GM21381 (cell line): Measurements from ENCODE around the gene FAM170A.

Experiments used
- ATAC-seq: cut with Tn5 transposase; IDR thresholded peaks from one replicate; pipeline ENCODE4 v1.9.1; 2021; ENCODE audit warnings: mild to moderate bottlenecking, moderate library complexity; ENCODE audit not compliant: unreplicated experiment

FAM170A gene

DNA sequence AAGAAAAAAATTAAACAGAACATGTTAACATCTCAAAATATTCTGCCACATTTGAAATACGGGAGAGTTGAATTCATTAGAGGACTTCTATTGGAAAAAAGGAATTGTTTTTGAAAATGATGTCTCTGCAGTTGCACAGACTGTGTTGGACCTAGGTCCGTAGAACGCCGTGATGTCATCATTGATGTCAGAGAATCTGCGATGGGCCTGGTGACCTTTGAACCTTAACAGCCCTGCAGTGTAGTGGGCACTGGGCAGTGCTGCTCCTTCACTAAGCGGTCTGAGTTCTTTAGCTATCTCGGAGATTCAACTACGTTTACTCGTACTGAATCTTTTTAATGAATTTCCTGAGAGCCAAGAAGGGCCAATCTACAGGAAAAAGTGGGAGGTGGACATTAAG is at the start of gene FAM170A:
TSS of gene FAM170A (plus strand) at position 220 of the 400 bp plus-strand sequence. CDS start 211 bp downstream, outside the sequence.
- no peak for ATAC-seq

GRCh38 chr5:119582987-119583386 is 46.4 kb upstream of the FAM170A start:
- ATAC-seq: no peak

DNA sequence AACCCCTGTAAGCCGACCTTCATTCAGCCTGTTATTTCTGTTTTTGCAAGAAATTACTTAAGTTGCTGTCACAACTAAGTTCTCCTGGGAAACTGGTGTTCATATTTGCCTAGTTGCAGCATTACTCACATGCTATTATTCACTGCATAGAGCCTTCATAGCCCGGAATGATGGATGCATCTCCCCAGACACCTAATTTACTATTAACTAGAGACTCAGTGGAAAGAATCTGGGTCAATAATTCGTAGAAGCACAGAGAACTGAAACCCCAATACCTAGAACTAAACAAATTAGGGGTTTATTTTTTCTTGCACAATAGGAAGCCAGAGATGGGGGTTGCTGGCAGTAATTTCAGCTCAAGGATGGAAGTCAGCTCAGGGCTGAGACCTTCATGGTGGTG is 45.7 kb upstream of the FAM170A start:
- ATAC-seq: peak; percentile 80

DNA sequence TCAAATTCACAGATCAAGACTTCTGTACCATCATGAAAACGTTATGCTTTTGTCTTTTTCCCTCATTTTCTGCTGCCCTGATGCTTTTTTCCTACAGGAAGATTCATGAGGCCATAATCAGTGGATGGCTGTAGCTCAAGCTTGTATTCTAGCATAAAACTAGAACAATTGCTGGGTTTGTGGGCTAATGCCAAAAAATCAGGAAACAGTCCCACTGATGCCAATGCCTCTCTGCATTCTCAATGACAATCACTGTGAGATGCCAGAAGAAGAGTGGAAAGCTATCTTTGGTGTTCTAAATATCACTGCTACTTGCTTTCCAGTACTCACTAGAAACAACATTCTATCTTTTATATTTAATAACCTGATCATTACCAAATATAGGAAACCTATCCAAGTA is 33.3 kb upstream of the FAM170A start:
- no peak for ATAC-seq

GRCh38 chr5:119597728-119598298 is 31.5 kb upstream of the FAM170A start:
- peak; percentile 82 for ATAC-seq

DNA sequence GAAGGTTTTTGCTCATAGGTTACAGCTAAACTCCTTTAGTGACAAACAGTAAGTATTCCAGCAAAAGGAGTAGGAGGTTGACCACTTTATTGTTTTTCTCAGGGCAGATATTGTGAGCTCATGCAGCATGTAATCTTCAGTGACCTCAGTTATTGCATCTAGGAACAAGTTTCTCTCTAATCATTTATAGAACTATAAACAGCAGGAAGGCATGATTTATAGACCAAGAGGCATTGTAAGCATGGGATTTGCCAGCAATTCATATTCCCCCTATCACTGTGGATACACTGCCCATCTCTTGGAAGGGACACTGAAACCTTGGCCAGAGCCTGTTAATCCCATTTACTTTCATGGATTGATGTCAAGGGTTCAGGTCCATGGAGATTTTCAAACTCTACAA is 15.4 kb upstream of the FAM170A start:
- no peak for ATAC-seq

- no peak for ATAC-seq
Measured at GRCh38 chr5:119614838-119615237, 14.5 kb upstream of the FAM170A start.

GRCh38 chr5:119626086-119626485 is 3.3 kb upstream of the FAM170A start:
- no peak for ATAC-seq

GRCh38 chr5:119630752-119631440 is 1.5 kb downstream of the FAM170A start:
- no peak for ATAC-seq

DNA sequence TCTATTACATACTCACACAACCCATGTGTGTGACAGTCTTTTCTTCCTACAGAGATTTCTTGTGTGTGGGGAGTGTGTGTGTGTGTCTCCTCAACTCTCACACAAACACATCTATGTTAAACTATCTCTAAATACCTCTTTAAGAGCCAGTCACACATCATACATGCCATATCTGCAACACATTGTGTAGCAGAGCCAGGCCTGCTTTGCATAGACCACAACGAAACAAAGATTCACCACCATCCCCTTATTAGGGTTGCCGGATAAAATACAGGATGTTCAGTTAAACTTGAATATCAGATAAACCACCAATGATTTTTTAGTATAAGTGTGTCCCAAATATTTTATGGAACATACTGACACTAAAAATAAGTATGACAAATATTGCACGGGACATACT is 2.3 kb downstream of the FAM170A start:
- no peak for ATAC-seq

DNA sequence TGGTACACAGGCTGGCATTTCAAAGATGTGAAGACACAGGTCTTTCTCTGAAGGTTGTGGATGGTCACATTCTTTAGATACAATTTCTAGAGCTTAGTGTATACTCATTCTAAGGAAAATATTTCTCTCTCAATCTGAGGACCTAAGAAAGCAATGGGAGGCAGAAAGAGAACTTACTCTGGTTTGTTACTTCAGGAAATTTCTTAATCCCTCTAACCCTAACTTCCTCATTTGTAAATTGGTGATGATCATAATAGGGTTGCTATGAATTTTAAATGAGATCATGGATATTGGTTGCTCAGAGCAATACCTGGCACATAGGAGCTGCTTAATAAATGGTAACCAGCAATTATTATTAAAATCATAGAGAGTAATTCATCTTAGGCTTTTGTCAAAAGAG is 22.1 kb downstream of the FAM170A start:
- no peak for ATAC-seq

GRCh38 chr5:119655061-119655460 is 25.7 kb downstream of the FAM170A start:
- no peak for ATAC-seq

DNA sequence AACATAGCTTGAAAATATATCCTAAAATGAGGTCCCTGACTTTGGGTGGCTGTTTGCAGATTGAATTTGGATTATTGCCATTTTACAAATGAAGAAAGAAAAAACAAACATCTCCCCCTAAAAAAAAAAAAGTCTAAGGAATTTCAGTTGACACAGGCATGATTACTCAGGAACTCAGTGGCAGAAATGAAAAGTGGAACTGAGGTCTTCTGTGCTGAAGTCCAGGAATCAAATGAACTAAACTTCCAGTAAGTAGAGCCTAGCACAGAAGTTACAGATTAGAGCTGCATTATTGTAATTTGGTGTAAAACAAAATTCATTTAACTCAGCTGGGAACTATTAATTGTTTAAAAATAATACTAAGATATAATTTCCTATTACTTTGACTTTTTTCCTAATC is 26.7 kb downstream of the FAM170A start:
- ATAC-seq: no peak

DNA sequence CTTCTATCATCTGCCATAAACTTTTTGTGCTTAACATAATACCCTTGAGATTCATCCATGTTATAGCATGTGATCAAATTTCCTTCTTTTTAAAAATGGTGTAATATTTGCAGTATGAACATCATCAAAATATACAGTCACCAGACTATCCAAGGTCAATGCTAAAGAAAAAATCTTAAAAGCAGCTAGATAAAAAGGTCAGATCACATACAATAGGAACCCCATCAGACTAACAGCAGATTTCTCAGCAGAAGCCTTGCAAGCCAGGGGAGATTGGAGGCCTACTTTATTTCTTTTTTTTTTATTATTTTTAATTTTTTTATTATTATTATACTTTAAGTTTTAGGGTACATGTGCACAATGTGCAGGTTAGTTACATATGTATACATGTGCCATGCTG is 37.2 kb downstream of the FAM170A start:
- no peak for ATAC-seq

- ATAC-seq: no peak
Measured at GRCh38 chr5:119678351-119679028, 49.1 kb downstream of the FAM170A start.

DNA sequence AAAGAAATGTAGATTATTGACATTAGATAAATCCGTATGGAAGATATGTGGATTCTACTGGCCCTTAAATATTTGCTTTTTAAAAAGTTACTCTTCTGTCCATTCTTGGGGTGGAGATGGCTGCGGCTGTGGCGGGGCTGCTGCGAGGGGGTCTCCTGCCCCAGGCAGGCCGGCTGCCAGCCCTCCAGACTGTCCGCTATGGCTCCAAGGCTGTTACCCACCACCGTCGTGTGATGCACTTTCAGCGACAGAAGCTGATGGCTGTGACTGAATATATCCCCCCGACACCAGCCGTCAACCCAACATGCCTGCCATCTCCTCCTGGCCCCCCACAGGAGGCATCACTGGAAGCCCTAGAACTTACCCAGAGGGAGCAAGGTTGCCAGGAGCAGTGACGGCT is 50.7 kb downstream of the FAM170A start:
- no peak for ATAC-seq

GRCh38 chr5:119681734-119682133 is 52.4 kb downstream of the FAM170A start:
- ATAC-seq: no peak

- no peak for ATAC-seq
Measured at GRCh38 chr5:119682372-119682771, 53.0 kb downstream of the FAM170A start.
